ENCODE measurements around the gene CKAP2L. TPM values are rescaled to one million over a fixed set of nuclear protein-coding genes. Genes with fewer than 3 reads are reported as not detected.

Gene CKAP2L
- total and polyA plus RNA-seq, 9 of the 15 experiments (the other 6 are each of a cell fraction or from before 2014, with no cell fraction given) = 10.4 to 21.9 (median 14.2) TPM

GRCh38 chr2:112791019-112791418, 26.6 kb upstream of the CKAP2L start:
- Histone ChIP-seq H3K79me2 (ENCODE audit: control insufficient read depth, insufficient read depth, low read length) (no peaks in the 10 kb centered on the region), H3K9me3 (replicated peaks; ENCODE audit: control insufficient read depth, insufficient read depth, low read depth, low read length) (0 out of 2 replicates have a peak, but pooled peaks cover 4% of the 10 kb centered on the region), H3K4me2 (ENCODE audit: insufficient read depth, low read length) (no peak overlapping the region), H4K20me1 (replicated peaks; ENCODE audit: control insufficient read depth, insufficient read depth, low read length) (no peaks in the 10 kb centered on the region), H3K9me1 (ENCODE audit: control insufficient read depth, insufficient read depth, low read length) (no peaks in the 10 kb centered on the region), H3K4me3 (no peak overlapping the region), H3K27ac (ENCODE audit: extremely low read depth, low read depth, low read length) (no peak overlapping the region), H2AFZ (ENCODE audit: low read depth, low read length) (no peak overlapping the region), H3K27me3 (ENCODE audit: control insufficient read depth in 2 of 2, insufficient read depth in 2 of 2, low read length in 2 of 2) (no peaks in the 10 kb centered on the region), H3K36me3 (ENCODE audit: control insufficient read depth, insufficient read depth, low read length) (no peaks in the 10 kb centered on the region), H3K4me1 (replicated peaks in 1 of 2; ENCODE audit: control insufficient read depth in 2 of 2, insufficient read depth in 2 of 2, low read length in 2 of 2) (peaks cover 0 to 40% of the 10 kb centered on the region in 2 experiments; a peak in 4 of 5 replicates), H3K9ac (ENCODE audit: insufficient read depth in 1 of 2, low read depth in 2 of 2, low read length in 2 of 2) (no peak overlapping the region)
- in situ Hi-C loops (cut with MboI) (no loop called here), intact Hi-C loops (cut with micrococcal nuclease) (no loop called here)
- ATAC-seq = no peak
- 55% methylated on average over 3 of the region's 3 CpGs for WGBS (ENCODE audit: insufficient coverage, low coverage, missing lambda C conversion rate)
- ChIA-PET CTCF (ENCODE audit: low intra/inter-chr PET ratio) (no interaction called here), POLR2A (interaction anchor here (0.6 kb wide), 1 partner anchor 443 kb away, joined by 3 read pairs; no protein-coding TSS in a partner anchor)
- DNase-seq (ENCODE audit: extremely low read depth in 1 of 4, low spot score in 3 of 4) = no peak
- no peak for FAIRE-seq
- BruUV-seq (replicated peaks) = no TSS peak
- no peak for TF ChIP-seq STAT5A (IDR thresholded peaks at IDR 0.05; ENCODE audit: borderline replicate concordance, low read length)
- TF ChIP-seq MCM5 (IDR thresholded peaks at IDR 0.05; ENCODE audit: low read depth) = no peak
- TF ChIP-seq SNRNP70 (optimal IDR thresholded peaks at IDR 0.05; ENCODE audit: low read depth, low read length) = no peak
- TF ChIP-seq ZSCAN32 (CRISPR knock-in tag; IDR thresholded peaks at IDR 0.05) = no peak
- no peak for TF ChIP-seq MAZ (CRISPR knock-in tag; conservative IDR thresholded peaks at IDR 0.05 in 1 of 2, IDR thresholded peaks at IDR 0.05 in 1 of 2)
- no peak for TF ChIP-seq ZBTB7A (IDR thresholded peaks at IDR 0.05; ENCODE audit: borderline replicate concordance, control insufficient read depth, low read depth, low read length)
- TF ChIP-seq ZNF592 (IDR thresholded peaks at IDR 0.05) = no peak
- TF ChIP-seq PCBP2 (IDR thresholded peaks at IDR 0.05; ENCODE audit: low read depth, low read length, poor library complexity, severe bottlenecking) = no peak
- TF ChIP-seq ELF2 (CRISPR knock-in tag; IDR thresholded peaks at IDR 0.05) = no peak
- no peak for TF ChIP-seq NCOA1 (IDR thresholded peaks at IDR 0.05; ENCODE audit: low read depth)
- no peak for TF ChIP-seq STAT6 (CRISPR knock-in tag; IDR thresholded peaks at IDR 0.05)
